Measurements from ENCODE around the gene OTULIN.

The OTULIN gene

GRCh38 chr5:14699807-14700400, 35.4 kb downstream of the OTULIN start:
- no peak for DNase-seq

GRCh38 chr5:14700478-14701436, 36.2 kb downstream of the OTULIN start:
- DNase-seq, result no peak

GRCh38 chr5:14701556-14701955, 37.0 kb downstream of the OTULIN start:
- no peak for DNase-seq

- DNase-seq, result no peak
Measured at GRCh38 chr5:14702238-14702839, 37.8 kb downstream of the OTULIN start.

GRCh38 chr5:14705556-14705955, 41.0 kb downstream of the OTULIN start:
- DNase-seq, result no peak

GRCh38 chr5:14706615-14707021, 42.1 kb downstream of the OTULIN start:
- DNase-seq, result peak; percentile 52

GRCh38 chr5:14707811-14708390, 43.4 kb downstream of the OTULIN start:
- no peak for DNase-seq

GRCh38 chr5:14708551-14708950, 44.0 kb downstream of the OTULIN start:
- DNase-seq, result no peak

GRCh38 chr5:14710313-14710994, 45.9 kb downstream of the OTULIN start:
- DNase-seq, result no peak

- DNase-seq, result no peak
Measured at GRCh38 chr5:14712131-14712530, 47.6 kb downstream of the OTULIN start.

GRCh38 chr5:14712666-14713065, 48.1 kb downstream of the OTULIN start:
- no peak for DNase-seq

GRCh38 chr5:14713476-14714390, 49.2 kb downstream of the OTULIN start:
- no peak for DNase-seq

GRCh38 chr5:14714706-14715105, 50.2 kb downstream of the OTULIN start:
- no peak for DNase-seq

- no peak for DNase-seq
Measured at GRCh38 chr5:14715481-14715880, 51.0 kb downstream of the OTULIN start.

GRCh38 chr5:14716755-14717752, 52.5 kb downstream of the OTULIN start:
- no peak for DNase-seq

- DNase-seq, result no peak
Measured at GRCh38 chr5:14718778-14719177, 54.3 kb downstream of the OTULIN start.

- no peak for DNase-seq
Measured at GRCh38 chr5:14720236-14720923, 55.9 kb downstream of the OTULIN start.

- no peak for DNase-seq
Measured at GRCh38 chr5:14721990-14722656, 57.6 kb downstream of the OTULIN start.

- DNase-seq, result no peak
Measured at GRCh38 chr5:14722923-14723322, 58.4 kb downstream of the OTULIN start.

Data from activated CD4-positive, alpha-beta T cell treated with anti-CD3 and anti-CD28 coated beads, Interleukin-2, amount 50 U/mL, for 1 hour (primary cell).